C1 segment of cervical spinal cord (tissue), 14 donors: ENCODE results near the gene SHISAL1.

Source experiments
- DNase-seq, 14 donors: peaks; one replicate each; lab custom pipeline; 2025; lab: John Stamatoyannopoulos, UW

Gene SHISAL1

DNA sequence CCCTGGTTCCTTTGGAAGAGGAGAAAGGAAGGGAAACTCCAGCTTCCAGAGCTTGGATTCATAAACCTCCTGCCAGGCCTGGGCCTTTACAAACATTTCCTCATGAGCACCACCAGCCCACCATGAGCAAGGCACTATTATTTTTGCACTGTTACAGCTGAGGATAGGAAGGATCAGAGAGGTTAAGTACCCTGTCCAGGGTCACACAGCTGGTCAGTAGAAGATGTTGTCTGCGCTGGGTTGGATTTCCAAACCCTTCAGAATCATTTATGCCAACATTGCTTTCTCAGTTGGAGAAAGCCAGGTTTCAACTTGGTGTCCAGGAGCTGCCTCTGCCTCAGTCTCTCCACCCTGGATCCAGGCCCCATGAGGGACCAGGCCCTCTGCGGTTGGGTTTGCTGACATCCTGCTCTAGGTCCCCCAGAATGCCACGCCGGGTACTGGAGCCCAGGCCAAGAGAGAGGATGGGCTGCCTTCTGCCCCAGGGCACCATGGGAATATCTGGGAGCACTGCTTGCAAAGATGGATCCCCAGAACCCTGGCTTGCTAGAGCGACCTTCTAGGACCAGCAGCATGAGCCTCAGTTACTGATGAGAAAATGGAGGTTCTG is 29.7 kb upstream of the SHISAL1 start:
- DNase-seq = no peak

DNA sequence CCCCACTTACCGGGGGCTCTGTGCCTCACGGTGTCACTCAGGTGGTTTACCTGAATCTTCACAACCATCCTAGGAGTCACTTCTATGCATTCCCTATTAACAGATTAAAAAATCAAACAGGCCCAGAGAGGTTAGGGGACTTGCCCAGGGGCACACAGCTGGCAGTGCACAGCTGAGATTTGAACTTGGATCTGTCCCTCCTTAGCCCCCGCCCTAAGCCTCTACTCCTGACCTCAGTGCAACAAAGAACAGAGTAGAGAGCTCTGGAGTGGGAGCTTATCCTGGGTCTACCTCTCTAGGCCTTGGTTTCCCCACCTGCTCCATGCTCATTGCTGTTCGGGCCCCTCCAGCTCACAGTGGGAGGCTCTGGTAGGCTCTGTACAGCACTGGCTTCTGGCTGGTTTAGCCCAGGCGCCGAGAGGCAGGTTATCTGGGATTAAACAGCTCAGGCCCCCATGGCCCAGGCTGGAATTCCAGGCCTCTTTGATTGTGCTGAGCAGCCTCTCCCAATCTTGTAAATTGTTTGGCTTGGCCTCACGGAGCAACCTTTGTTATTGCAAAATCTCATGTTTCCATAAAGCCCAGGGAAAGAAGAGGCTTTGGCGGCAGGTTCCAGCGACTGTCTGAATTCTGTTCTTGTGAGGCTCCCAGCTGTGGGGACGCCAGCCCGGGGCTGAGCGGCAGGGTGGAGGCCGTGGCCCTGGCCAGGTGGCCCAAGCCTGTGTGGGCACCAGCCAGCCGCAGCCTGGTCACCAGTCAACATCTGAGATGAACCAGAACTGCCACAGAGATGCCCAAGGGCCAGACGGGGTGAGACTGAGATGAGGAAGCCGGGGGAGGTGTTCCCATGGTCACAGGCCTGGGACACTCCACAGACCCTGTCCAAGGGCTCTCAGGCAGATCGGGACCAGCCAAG is 28.9 kb upstream of the SHISAL1 start:
- no peak for DNase-seq

DNA sequence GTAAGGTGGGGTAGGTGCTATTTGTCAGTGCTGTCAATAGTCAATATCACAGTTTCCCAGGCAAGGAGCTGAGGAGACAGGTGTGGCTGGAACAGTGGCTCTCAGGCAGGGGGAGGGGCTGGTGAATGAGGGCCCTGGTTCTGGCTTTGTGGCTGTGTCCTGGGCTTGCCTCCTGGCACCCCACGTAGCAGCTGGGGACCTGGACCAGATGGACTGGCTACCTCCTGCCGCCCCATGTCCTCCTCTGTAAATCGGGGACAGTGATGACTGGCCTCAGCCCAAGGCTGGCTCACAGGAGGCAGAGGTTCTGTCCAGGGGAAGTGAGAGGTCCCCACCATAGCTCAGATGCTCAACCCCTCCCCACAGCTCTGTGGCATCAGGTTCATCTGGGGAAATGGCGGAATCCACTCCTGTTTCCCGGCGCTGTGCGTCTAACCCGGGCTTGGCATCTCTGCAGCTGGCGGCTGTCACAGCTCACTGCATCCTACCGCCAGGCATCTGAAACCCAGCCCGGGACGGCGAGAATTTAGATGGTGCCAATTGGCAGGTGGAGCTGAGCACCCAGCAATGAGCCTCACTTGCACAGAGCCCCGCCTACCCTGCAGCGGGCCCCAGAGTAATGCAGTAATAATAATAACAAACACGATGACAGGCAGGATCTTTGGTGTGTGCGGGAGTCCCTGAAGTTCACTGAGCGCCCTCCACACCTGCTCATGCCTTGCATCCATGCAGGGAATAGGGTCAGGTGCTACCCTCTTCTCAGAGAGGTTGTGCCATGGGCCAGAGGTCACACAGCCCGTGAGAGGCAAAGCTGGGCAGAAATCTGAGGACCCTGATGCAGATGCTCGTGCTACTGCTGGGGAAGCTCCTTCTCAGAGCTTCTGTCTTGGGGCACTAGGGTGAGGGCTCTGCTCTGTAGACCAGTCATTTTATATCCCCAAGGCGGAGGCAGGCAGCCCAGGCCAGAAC is 27.8 kb upstream of the SHISAL1 start:
- DNase-seq = peak in 1 of 14 donors; percentile 83

DNA sequence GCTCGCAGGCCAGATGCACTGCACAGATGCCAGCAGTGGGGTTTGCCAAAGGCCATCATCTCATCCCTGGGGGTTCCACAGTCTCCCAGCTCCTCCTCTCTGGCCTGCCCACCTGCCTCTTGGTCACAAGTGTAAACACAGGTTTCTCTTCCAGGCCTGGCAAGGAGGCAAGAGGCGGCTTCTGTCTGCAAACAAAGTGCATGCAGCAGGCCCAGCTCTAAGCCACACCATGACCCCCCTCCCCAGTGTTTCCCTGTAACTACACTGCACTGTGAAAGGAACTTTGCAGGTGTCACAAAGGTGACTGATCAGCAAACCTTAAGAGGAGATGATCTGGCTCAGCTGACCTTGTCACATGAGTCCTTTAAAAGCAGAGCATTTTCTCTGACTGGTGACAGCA is 26.2 kb upstream of the SHISAL1 start:
- no peak for DNase-seq

DNA sequence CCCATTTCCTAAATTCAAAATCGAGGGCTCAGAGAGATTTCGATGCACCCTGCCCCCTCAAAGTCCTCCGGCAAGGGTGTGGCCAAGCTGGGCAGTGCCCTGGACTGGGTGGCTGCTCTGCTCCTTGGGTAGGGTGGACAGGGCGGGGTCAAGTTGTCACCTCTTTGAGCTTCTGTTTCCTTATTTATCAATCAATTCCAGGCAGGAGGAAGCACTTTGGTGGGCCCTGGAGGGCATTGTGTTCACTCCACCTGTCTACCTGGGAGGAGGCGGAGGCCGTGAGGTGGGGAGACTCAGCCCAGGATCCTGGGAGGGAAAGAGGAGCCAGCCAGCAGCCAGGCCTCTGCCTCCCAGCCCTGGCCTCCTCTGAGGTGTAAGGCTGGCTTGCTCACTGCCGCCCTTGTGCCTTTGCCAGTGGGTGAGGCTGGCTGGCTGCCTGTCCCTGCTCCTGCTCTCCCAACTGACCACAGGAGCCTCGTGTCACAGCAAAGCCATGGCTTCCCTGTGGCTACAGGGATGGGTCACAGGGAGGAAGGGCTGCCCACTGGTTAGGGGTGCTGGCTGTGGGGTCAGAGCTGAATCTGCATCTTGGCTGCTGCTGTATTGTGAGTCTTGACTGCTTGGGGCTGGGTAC is 25.5 kb upstream of the SHISAL1 start:
- DNase-seq = peak in 1 of 14 donors; percentile 57

DNA sequence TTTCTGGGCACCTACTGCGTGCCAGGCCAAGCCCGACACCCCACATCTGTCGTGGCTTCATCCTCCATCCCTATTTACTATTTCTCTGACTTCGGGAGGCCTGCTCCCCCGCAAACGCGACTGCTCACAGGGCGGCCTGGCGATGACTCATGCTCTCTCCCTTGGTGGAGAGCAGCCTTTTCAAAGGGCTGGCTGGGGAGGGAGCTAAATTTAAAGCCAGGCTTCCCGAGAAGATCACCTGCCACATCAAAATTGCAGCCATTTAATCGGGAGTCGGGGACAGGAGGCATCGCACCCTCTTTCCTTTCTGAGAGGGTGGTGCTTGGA is 24.9 kb upstream of the SHISAL1 start:
- DNase-seq = no peak

DNA sequence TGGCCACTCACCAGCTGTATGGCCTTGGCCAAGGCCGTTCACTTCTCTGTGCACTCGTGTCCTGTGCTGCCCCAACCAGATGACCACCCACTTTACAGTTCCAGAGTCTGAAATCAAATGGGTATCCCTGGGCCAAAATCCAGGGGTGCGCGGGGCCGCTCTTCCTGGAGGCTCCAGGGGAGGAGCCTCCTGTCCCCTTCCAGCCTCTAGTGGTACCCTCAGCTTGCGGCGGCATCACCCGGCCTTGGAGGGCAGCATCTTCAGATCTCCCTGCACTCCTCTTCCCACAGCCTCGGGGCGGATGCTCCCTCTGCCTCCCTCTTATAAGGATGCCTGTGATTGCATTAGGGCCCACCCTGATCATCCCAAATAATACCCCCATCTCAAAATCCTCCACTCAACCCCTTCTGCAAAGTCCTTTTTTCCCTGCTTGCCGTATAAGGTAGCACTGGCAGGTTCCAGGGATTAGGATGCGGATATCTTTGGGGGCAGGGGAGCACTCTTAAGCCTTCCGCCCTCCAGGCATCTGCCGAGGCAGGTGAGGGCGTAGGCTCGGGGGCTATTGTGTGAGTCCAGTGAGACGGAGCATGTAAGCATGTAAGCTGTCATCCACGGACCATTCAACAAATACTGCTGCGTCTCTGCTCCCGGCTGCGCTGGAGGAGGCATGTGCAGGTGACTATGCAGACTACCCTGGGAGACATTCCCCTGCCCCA is 24.4 kb upstream of the SHISAL1 start:
- no peak for DNase-seq

DNA sequence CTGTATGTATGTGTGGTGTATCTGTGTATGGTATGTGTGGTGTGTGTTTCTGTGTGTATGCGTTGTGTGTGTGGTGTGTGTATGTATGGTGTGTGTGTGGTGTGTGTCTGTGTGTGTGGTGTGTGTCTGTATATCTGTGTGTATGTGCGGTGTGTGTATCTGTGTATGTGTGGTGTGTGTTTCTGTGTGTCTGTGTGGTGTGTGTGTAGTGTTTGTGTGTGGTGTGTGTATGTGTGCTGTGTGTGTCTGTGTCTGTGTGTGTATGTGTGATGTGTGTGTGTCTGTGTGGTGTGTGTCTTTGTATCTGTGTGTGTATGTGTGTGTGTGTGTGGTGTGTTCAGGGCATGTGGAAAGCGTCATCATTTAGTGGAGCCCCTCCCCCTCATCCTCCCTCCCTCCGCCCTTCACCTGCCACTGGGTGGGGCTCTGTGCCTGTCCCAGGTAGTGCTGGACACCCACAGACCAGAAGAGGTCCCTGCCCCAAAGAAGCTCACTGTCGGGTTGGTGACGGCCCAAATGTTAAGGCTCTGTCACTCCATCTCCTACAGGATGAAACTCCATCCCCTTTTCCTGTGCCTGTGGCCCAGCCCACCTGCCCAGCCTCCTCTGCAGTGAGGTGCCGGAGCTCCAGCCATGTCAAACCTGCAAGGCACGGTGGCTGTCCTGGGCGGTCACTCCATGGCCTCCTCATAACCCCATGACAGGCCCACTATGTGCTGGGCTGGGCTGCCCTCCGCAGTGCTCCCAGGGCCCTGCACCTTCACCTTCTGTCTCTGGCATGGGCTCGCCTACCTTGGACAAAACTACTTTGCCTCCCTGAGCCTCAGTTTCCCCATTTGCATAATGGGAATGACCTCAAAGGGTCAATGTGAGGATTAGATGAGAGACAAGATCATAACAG is 23.4 kb upstream of the SHISAL1 start:
- no peak for DNase-seq

DNA sequence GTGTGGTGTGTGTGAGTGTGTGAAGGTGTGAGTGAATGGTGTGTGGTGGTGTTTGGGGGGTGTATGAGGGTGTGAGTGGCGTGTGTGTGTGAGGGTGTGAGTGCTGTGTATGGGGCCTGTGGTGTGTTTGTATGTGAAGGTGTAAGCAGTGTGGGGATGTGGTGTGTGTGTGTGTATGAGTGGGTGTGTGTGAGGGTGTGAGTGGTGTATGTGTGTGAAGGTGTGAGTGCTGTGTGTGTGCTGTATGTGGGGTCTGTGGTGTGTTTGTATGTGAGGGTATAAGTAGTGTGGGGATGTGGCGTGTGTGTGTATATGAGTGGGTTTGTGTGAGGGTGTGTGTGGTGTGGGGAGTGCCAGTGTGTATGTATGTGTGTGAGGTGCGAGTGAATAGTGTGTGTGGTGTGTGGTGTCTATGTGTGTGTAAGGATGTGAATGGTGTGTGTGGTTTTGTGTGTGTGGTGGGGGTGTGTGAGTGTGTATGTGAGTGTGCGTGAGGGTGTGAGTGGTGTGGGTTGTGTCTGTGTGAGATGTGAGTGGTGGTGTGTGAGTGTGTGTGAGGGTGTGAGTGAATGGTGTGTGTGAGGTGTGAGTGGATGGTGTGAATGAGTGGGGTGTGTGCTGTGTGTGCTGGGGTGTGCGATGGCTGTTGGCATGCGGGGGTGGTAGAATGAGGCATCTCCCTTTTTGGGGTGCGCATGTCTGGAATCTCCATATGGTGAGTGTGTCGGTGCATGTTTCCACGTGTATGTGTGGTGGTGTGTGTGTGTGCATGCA is 22.5 kb upstream of the SHISAL1 start:
- DNase-seq = no peak

DNA sequence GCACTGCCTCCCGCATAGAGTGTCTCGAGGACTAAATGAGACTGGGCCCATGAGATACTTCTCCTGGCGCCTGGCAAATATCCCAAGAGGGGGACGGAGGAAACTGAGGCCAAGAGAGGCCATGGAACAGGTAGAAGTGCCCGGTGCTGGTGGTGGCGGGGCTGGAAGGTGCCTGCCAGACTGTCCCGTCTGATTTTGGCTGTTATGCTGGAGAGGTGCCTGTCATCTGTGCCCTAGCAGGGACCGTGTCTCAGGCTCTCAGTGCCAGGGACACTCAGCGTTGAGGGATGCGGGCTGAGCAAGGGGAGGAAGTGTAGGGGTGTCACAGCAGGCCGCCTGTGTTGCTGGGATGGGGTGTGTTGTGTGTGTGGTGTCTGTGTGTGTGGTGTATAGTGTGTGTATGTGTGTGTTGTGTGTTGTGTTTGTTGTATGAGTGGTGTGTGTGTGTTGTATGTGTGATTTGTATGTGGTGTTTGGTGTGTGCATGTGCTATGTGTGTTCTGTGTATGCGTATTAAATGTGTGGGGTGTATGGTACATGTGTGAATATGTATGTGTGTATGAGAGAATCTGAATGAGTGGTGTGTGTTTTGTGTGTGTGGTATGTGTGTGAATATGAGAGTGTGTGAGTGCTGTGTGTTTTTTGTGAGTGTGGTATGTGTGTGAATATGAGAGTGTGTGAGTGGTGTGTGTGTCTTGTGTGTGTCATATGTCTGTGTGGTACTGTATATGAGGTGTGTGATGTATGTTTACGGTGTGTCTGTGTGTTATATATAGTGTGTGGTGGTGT is 21.3 kb upstream of the SHISAL1 start:
- no peak for DNase-seq

DNA sequence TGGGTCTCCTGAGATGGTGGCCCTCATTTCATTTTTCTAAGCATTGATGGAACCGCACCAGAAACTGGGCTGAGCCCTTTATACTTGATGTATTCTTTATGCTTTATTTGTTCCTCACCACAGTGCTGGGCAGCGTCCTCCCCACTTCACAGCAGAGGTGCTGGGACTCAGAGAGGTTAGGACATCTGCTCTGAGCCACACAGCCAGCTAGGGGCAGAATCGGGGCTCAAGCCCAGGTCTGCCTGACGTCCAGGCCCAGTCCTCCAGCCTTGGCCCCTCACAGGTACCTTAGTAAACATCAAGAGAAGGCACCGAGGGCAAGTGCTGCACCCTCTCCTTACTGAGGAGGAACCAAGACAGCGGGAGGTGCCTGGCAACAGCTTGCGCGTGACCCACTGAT is 20.2 kb upstream of the SHISAL1 start:
- no peak for DNase-seq

DNA sequence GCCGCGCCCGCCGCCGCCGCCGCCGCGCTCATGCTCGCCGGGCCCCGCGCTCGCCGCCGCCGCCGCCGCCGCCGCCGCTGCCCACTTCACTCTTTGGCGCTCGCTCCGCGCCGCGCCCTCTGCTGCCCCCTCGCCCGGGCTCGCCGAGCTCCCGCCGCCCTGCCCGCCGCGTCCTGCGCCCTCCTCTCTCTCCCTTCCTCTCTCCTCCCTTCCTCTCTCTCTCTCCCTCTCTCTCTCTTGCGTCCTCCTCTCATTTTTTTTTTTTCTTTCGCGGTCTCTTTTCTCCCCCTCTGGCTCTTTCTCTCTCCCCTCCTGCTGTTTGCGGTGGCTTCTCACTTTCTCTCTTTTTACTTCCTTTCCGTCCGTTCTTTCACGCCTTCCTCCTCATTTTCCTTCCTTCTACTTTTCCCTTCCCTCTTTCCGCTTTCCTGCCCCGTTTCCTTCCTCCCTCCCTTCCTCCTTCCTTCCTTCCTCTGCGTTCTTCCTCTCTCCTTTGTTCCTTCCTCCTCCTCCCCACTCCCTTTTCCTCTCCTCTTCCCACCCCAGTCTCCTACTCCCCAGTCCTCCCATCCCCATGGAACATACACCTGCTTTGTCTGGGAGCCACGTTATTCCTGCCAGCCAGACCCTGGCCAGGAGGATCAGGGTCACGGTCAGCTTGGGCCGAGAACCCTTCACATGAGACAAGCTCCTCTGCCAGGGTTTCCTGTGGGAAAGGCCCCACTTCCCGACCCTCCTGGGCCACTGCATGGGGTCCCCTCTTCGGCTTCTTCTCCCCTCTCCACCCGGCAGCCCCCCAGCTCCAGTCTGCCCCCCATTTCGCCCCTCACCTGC is 19.3 kb upstream of the SHISAL1 start:
- DNase-seq = no peak

DNA sequence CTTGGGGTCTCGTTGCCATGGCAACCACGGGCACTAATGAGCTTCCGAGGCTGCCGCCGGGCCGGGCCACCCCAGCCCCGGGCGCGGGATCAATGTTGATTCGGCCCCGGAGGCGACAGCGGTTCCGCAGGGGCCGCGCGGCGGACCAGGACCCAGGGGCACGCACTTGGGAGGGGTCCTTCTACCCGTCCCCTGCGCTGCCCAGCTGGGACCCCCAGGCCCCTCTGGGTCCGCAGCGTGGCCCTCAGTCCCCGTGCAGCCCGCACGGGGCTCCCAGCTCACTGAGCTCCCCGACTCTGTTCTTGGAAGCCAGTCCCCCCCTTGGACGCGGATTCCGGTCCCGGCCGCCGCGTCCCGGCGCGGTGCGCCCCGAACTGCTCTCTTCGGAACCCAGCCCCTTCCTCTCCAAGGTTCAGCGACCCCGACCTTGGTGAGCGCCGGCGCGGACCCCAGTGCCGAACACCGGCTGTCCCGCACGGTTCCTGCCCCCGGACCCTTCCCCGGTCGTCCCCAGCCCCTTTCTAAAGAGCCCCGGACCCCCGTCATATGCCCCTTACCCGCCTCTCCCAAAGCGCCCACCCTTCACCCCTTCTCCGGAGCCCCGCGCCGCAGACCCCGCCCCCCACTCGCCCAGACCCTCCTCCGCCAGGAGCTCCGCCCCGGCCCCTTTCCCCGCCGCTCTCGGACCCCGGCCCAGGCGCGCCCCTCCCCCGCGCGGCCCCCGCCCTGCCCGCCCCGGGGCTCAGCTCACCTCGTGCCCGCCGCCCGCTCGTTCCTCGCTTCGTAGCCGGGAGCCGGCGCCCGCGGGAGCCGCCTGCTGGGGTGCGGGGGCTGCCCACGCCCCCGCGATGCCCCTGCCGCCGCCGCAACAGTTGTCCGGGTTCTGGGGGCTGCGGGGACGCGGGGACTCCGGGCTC is 18.3 kb upstream of the SHISAL1 start:
- DNase-seq = no peak

DNA sequence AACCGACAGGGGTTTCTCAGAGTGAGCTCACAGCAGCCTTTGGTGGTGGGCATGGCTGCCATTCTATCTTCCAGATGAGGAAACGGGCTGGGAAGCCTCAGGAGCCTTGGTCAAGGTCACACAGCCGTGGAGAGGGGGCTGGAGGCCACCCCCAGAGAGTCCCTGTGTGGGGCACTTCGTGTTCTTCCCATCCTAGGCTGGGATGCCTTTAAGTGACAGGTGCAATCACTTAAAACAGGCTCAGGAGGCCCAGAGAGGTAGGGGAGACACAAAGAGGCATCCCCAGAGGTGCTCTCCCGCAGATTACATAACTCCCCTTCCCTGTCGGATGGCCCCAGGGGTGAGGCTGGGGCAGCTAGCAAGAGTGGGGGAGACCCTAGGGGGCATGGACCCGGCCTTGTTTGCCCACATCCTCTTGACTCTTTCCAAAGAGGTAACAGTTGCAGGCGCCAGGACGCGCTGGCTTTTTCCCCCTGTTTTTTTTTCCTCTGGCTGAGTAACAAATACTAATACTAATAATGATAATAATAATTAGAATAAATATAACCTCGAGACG is 17.5 kb upstream of the SHISAL1 start:
- no peak for DNase-seq

DNA sequence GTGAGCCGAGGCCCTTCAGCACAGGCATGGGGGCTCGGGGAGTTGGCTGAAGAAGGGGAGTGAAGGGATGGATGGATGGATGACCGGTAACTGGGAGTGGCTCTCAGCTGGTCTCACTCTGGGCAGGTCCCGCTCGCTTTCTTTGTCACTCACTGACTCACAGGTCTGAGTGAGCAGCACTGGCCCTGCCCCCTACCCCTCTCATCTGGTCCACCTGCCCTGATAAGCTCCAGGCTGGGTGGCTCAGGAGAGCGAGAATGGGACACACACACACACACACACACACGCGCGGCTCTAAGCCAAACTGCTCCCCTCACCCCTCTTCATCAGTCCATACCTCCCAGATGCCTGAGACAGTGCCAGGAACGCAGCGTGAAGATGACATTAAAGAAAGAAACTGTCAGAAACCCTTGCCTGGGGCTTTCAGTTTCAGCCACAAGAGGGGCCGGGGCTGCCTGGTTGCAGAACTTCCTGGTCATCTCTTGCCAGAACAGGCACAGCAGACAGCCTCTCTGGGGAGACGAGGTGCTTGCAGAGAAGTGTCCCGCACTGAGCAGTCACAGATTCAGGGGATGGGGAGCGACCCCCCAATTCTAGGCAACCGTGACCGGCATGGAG is 16.5 kb upstream of the SHISAL1 start:
- no peak for DNase-seq

DNA sequence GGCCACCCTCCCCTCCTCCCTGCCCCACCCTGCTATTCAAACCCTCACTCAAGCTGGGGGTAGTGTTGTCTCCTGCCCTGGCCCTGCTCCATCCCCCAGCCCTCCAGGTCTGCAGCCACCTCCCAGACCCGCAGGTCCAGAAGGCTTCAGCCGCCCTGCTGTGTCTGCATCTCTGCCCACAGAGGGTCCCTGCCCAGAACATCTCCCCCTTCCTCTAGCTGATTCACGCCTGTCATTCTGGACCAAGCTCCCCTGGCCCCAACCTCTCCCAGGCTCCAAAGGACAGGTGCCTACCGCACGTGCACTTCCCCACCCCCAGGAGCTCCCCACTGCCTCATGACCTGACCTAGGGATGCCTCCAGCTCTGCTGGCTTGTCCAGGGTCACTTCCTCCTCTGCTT is 16.0 kb upstream of the SHISAL1 start:
- DNase-seq = no peak
